Measurements from ENCODE around the gene CRADD. TPM values are rescaled to one million over a fixed set of nuclear protein-coding genes. Genes with fewer than 3 reads are reported as not detected.
A peak's percentile ranks its signal among the peaks of the same experiment; 100 is the strongest.

Gene CRADD
- total and polyA plus RNA-seq, 2 experiments from 2014 or later = 18.6 to 21.5 TPM

DNA sequence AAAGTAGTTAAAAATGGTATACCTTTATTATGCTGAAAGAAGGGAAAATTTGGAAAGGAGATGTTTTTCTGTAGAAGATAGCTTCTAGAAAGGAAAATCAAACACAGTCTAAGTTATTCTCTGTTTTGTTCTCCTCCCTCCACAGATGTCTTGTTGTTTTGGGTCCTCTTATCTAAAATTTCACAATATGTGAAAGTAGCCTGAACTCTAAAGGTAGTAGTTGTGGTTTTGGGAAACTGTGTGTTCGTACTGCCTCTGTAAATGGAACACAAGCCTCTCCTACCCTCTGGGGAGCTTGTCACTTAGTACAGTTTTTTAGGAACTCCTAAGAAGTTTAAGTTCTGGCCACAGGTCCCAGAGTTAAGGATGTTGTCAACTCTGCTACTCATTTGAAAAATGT, 112.6 kb downstream of the CRADD start:
- 75 to 94% methylated on average over 1 of the region's 1 CpG for WGBS, 2 experiments (ENCODE audit: low coverage in 1 of 2, low lambda C conversion rate in 2 of 2, missing lambda C conversion rate in 2 of 2)
- H4K20me1 ChIP-seq (ENCODE audit: insufficient read depth) = no peaks in the 10 kb centered on the region
- H3F3A ChIP-seq (ENCODE audit: insufficient read depth) = peaks cover 69% of the 10 kb centered on the region
- H3K36me3 ChIP-seq (ENCODE audit: low read depth) = no peaks in the 10 kb centered on the region
- no peak overlapping the region for H3K4me3 ChIP-seq
- no peaks in the 10 kb centered on the region for H3K27me3 ChIP-seq (replicated peaks; ENCODE audit: insufficient read depth)
- TF ChIP-seq EZH2 (IDR thresholded peaks at IDR 0.05; ENCODE audit: insufficient read depth, poor library complexity, severe bottlenecking) = no peak
- no peak for TF ChIP-seq EZH2phosphoT487 (IDR thresholded peaks at IDR 0.05; ENCODE audit: insufficient read depth, low read depth)
- no peak overlapping the region for H3K4me2 ChIP-seq (ENCODE audit: unreplicated experiment)
- no peak for DNase-seq
- H3K27ac ChIP-seq = peak overlapping the region; percentile 29; the same call in 1 of the 2 replicates
- no peak overlapping the region for H3K9ac ChIP-seq
- peaks cover 15% of the 10 kb centered on the region; the same call in 1 of the 2 replicates for H3K79me2 ChIP-seq (ENCODE audit: insufficient read depth)
- no peaks in the 10 kb centered on the region for H3K9me2 ChIP-seq (ENCODE audit: insufficient read depth)
- no peaks in the 10 kb centered on the region for H3K9me3 ChIP-seq (ENCODE audit: low read depth)
- 0 out of 2 replicates have a peak overlapping the region, but pooled peaks have one; percentile 12 for H2AFZ ChIP-seq
- peaks cover 76% of the 10 kb centered on the region for H3K4me1 ChIP-seq (ENCODE audit: insufficient read depth)
- in situ Hi-C loops (cut with MboI) = no loop called here

DNA sequence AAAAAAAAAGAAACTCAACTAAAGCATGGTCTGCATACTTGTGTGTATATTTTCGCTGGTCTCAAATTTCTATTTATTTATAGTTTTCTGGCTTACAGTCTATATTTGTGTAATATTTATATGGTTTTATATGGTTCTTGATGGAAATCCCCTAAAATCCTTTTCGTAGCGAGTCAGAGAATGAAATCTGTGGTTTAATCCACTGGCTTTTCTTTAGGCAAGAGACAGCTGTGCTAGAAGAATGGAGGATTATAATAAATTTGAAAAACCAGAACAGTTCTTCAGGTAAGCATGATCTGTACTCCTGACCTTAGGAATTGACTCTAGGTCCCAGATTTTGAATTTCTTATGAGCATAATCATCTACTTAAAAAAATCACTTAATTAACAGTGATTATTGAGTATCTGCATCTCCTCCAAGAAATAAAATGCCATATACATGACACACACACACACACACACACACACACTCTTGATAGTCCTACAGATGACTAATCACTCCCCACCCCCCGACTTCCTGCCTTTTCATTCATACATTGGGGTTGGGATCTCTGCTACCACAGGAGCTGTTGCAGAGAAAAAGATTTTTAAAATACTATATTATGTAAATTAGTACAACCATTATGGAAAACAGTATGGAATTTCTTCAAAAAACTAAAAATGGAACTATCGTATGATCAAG, 113.4 kb downstream of the CRADD start:
- H2AFZ ChIP-seq = no peak overlapping the region
- in situ Hi-C loops (cut with MboI) = no loop called here
- DNase-seq = peak; percentile 72
- no peak overlapping the region for H3K4me3 ChIP-seq
- peak overlapping the region; percentile 29 for H3K27ac ChIP-seq
- no peak overlapping the region for H3K9ac ChIP-seq
- no peaks in the 10 kb centered on the region for H3K9me2 ChIP-seq (ENCODE audit: insufficient read depth)
- H4K20me1 ChIP-seq (ENCODE audit: insufficient read depth) = no peaks in the 10 kb centered on the region
- H3F3A ChIP-seq (ENCODE audit: insufficient read depth) = peaks cover 62% of the 10 kb centered on the region
- H3K27me3 ChIP-seq (replicated peaks; ENCODE audit: insufficient read depth) = no peaks in the 10 kb centered on the region
- TF ChIP-seq EZH2phosphoT487 (IDR thresholded peaks at IDR 0.05; ENCODE audit: insufficient read depth, low read depth) (no peak), EZH2 (IDR thresholded peaks at IDR 0.05; ENCODE audit: insufficient read depth, poor library complexity, severe bottlenecking) (no peak)
- H3K4me2 ChIP-seq (ENCODE audit: unreplicated experiment) = peak overlapping the region; percentile 9
- H3K4me1 ChIP-seq (ENCODE audit: insufficient read depth) = peaks cover 68% of the 10 kb centered on the region
- no peaks in the 10 kb centered on the region for H3K9me3 ChIP-seq (ENCODE audit: low read depth)
- peaks cover 15% of the 10 kb centered on the region; the same call in 1 of the 2 replicates for H3K79me2 ChIP-seq (ENCODE audit: insufficient read depth)
- no peaks in the 10 kb centered on the region for H3K36me3 ChIP-seq (ENCODE audit: low read depth)
- WGBS, 2 experiments (ENCODE audit: low coverage in 1 of 2, low lambda C conversion rate in 2 of 2, missing lambda C conversion rate in 2 of 2) = 63 to 65% methylated on average over 5 of the region's 5 CpGs

DNA sequence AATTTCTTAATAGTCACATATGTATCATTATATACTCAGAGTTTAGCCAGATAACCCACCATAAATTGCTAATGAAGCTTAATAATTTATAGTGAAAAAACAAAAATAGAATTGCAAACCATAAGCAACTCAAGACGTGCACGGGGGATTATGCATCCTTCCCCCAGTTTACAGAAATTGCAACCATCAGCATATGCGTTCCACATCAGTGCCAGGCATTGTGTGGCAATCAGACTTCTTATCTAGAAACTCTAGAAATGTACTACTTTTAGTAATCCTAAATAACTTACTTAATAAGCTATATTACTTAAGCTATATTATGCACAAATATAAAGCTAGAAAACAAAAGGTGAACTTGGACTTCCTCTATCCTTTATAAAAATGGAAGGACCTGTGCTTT, 115.8 kb downstream of the CRADD start:
- peaks cover 38% of the 10 kb centered on the region for H3F3A ChIP-seq (ENCODE audit: insufficient read depth)
- no peaks in the 10 kb centered on the region for H4K20me1 ChIP-seq (ENCODE audit: insufficient read depth)
- H3K9ac ChIP-seq = no peak overlapping the region
- in situ Hi-C loops (cut with MboI) = no loop called here
- no peak overlapping the region for H3K4me3 ChIP-seq
- no peaks in the 10 kb centered on the region for H3K36me3 ChIP-seq (ENCODE audit: low read depth)
- no peaks in the 10 kb centered on the region for H3K9me2 ChIP-seq (ENCODE audit: insufficient read depth)
- peaks cover 47% of the 10 kb centered on the region for H3K4me1 ChIP-seq (ENCODE audit: insufficient read depth)
- H2AFZ ChIP-seq = no peak overlapping the region
- no peaks in the 10 kb centered on the region for H3K27me3 ChIP-seq (replicated peaks; ENCODE audit: insufficient read depth)
- no peak overlapping the region for H3K27ac ChIP-seq
- H3K79me2 ChIP-seq (ENCODE audit: insufficient read depth) = peaks cover 15% of the 10 kb centered on the region; the same call in 1 of the 2 replicates
- DNase-seq = no peak
- WGBS, 2 experiments (ENCODE audit: low coverage in 1 of 2, low lambda C conversion rate in 2 of 2, missing lambda C conversion rate in 2 of 2) = 97 to 99% methylated on average over 3 of the region's 3 CpGs
- no peak for TF ChIP-seq EZH2phosphoT487 (IDR thresholded peaks at IDR 0.05; ENCODE audit: insufficient read depth, low read depth)
- TF ChIP-seq EZH2 (IDR thresholded peaks at IDR 0.05; ENCODE audit: insufficient read depth, poor library complexity, severe bottlenecking) = no peak
- H3K4me2 ChIP-seq (ENCODE audit: unreplicated experiment) = no peak overlapping the region
- no peaks in the 10 kb centered on the region for H3K9me3 ChIP-seq (ENCODE audit: low read depth)

DNA sequence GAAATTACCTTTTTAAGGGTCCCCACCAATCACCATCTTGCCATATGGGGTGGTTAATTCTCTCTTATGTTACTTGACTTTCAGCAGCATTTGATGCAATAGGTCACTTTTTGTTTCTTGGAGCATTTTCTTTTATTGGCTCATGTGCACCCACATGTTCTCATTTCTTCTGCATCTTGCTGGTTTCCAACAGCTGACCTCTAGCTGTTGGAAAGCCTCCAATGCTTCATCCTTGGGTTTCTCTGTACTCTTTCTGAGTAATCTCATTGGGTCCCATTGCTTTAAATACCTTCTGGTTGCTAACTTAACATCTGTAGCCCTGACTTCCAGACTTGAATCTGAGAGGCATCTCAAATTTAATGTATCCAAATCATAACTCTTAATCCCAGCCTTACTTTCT, 116.8 kb downstream of the CRADD start:
- Histone ChIP-seq H3K27me3 (replicated peaks; ENCODE audit: insufficient read depth) (no peaks in the 10 kb centered on the region), H2AFZ (no peak overlapping the region; the same call in 1 of the 2 replicates), H3K9ac (no peak overlapping the region), H3K4me2 (ENCODE audit: unreplicated experiment) (no peak overlapping the region), H3K9me3 (ENCODE audit: low read depth) (no peaks in the 10 kb centered on the region), H3K9me2 (ENCODE audit: insufficient read depth) (no peaks in the 10 kb centered on the region), H4K20me1 (ENCODE audit: insufficient read depth) (no peaks in the 10 kb centered on the region), H3F3A (ENCODE audit: insufficient read depth) (peaks cover 30% of the 10 kb centered on the region; the same call in 1 of the 2 replicates), H3K36me3 (ENCODE audit: low read depth) (no peaks in the 10 kb centered on the region), H3K4me1 (ENCODE audit: insufficient read depth) (peaks cover 52% of the 10 kb centered on the region), H3K79me2 (ENCODE audit: insufficient read depth) (peaks cover 7% of the 10 kb centered on the region; the same call in 1 of the 2 replicates), H3K4me3 (no peak overlapping the region), H3K27ac (no peak overlapping the region)
- in situ Hi-C loops (cut with MboI) = no loop called here
- DNase-seq = peak; percentile 77
- TF ChIP-seq EZH2phosphoT487 (IDR thresholded peaks at IDR 0.05; ENCODE audit: insufficient read depth, low read depth) (no peak), EZH2 (IDR thresholded peaks at IDR 0.05; ENCODE audit: insufficient read depth, poor library complexity, severe bottlenecking) (no peak)

Measured in GM23248 (cell line).